Endodermal cell (in vitro differentiated cells): ENCODE results near the gene LYRM4. TPM values are rescaled to one million over a fixed set of nuclear protein-coding genes. Genes with fewer than 3 reads are reported as not detected.
A peak's percentile ranks its signal among the peaks of the same experiment; 100 is the strongest.

Experiments
- DNase-seq: peaks from one replicate; pipeline ENCODE4 v3.0.0-alpha.2; 2017
- H3K27ac ChIP-seq: 2 replicates; pipeline ENCODE4 v1.5.1; 2013; ENCODE audit warnings: mild to moderate bottlenecking, low read depth, low read length, moderate library complexity
- H3K27me3 ChIP-seq: 2 replicates; pipeline ENCODE4 v1.6.1; 2013; ENCODE audit warnings: mild to moderate bottlenecking, low read length, moderate library complexity; ENCODE audit not compliant: insufficient read depth, control insufficient read depth, poor library complexity, severe bottlenecking
- H3K36me3 ChIP-seq: 2 replicates; pipeline ENCODE4 v1.7.0; 2013; ENCODE audit warnings: mild to moderate bottlenecking, low read length, moderate library complexity; ENCODE audit not compliant: control insufficient read depth, insufficient read depth
- H3K4me1 ChIP-seq: one replicate; pipeline ENCODE4 v1.7.0; 2013; ENCODE audit warnings: low read length; ENCODE audit not compliant: control insufficient read depth, insufficient read depth
- H3K4me3 ChIP-seq: 2 replicates; pipeline ENCODE4 v1.5.1; 2013; ENCODE audit warnings: mild to moderate bottlenecking, low read length, moderate library complexity
- H3K9ac ChIP-seq: 2 replicates; pipeline ENCODE4 v1.6.1; 2013; ENCODE audit warnings: mild to moderate bottlenecking, low read length, moderate library complexity; ENCODE audit not compliant: poor library complexity, severe bottlenecking; ENCODE audit errors: extremely low read depth
- H3K9me3 ChIP-seq: 2 replicates; pipeline ENCODE4 v1.6.1; 2013; ENCODE audit warnings: mild to moderate bottlenecking, low read length, moderate library complexity; ENCODE audit not compliant: control insufficient read depth
- H3K27ac Mint-ChIP-seq: 2 replicates; pipeline ENCODE4 v1.8.0; 2020; ENCODE audit warnings: mixed read lengths
- H3K27me3 Mint-ChIP-seq: 2 replicates; pipeline ENCODE4 v1.8.0; 2021; ENCODE audit warnings: mild to moderate bottlenecking, mixed read lengths; ENCODE audit not compliant: insufficient read depth
- H3K36me3 Mint-ChIP-seq: 2 replicates; pipeline ENCODE4 v1.8.0; 2020; ENCODE audit warnings: low read depth, mixed read lengths
- H3K4me1 Mint-ChIP-seq: 2 replicates; pipeline ENCODE4 v1.8.0; 2020; ENCODE audit warnings: mixed read lengths
- H3K4me3 Mint-ChIP-seq: 2 replicates; pipeline ENCODE4 v1.8.0; 2020; ENCODE audit warnings: mild to moderate bottlenecking, moderate library complexity, mixed read lengths
- H3K9me3 Mint-ChIP-seq: 2 replicates; pipeline ENCODE4 v1.8.0; 2020; ENCODE audit warnings: mild to moderate bottlenecking, mixed read lengths
- CTCF ChIP-seq: fragments of 200-600 bp; sonication (generic); conservative IDR thresholded peaks from 2 replicates; pipeline ENCODE4 v1.5.0; 2021; ENCODE audit warnings: antibody characterized with exemption, mild to moderate bottlenecking
- WGBS, 2 experiments: methylation state at CpG; one replicate each; pipeline versions ENCODE4 v1.1.5 to v1.1.7; 2013; ENCODE audit warnings: missing lambda C conversion rate in 2 of 2, mixed read lengths in 1 of 2; ENCODE audit not compliant: insufficient coverage in 1 of 2, insufficient read length in 1 of 2; 5-methylcytosine and 5-hydroxymethylcytosine counted together
- total RNA-seq, 2 donors: library from RNA; stranded (reverse); fragmentation: NEBNext Ultra II Directional in 1 of 2; extraction: Animal tissue kit (Norgen Biotek cat#: 25700) in 1 of 2; gene quantifications; 2 replicates in 1 of 2; 3 replicates in 1 of 2; pipeline ENCODE4 v1.2.1, GENCODE V29; 2021

The LYRM4 gene
- total RNA-seq, 2 donors from 2014 or later = 32.1 to 44.3 TPM

- no peaks in the 10 kb centered on the region for H3K36me3 Mint-ChIP-seq
- no peak for TF ChIP-seq CTCF
- H3K4me3 Mint-ChIP-seq = no peak overlapping the region
- Histone ChIP-seq H3K36me3 (no peaks in the 10 kb centered on the region), H3K9ac (no peak overlapping the region), H3K27me3 (no peaks in the 10 kb centered on the region), H3K4me1 (no peaks in the 10 kb centered on the region), H3K4me3 (no peak overlapping the region), H3K9me3 (no peaks in the 10 kb centered on the region), H3K27ac (no peak overlapping the region)
- H3K27ac Mint-ChIP-seq = peak overlapping the region; percentile 10
- WGBS, 2 experiments = 55 to 58% methylated on average over 6 to 7 of the region's 7 CpGs
- peaks cover 9% of the 10 kb centered on the region for H3K4me1 Mint-ChIP-seq
- no peaks in the 10 kb centered on the region for H3K27me3 Mint-ChIP-seq
- H3K9me3 Mint-ChIP-seq = no peaks in the 10 kb centered on the region
- DNase-seq = peak; percentile 75
Measured at GRCh38 chr6:5132731-5133130, 128.0 kb downstream of the LYRM4 start.

- no peaks in the 10 kb centered on the region for H3K9me3 ChIP-seq
- no peak for TF ChIP-seq CTCF
- Mint-ChIP-seq H3K27ac (no peak overlapping the region), H3K4me1 (peaks cover 23% of the 10 kb centered on the region), H3K9me3 (no peaks in the 10 kb centered on the region), H3K36me3 (no peaks in the 10 kb centered on the region), H3K27me3 (no peaks in the 10 kb centered on the region), H3K4me3 (no peak overlapping the region)
- no peak for DNase-seq
- WGBS, 2 experiments = 82 to 92% methylated on average over 6 to 10 of the region's 10 CpGs
- peaks cover 6% of the 10 kb centered on the region for H3K4me1 ChIP-seq
- H3K9ac ChIP-seq = no peak overlapping the region
- no peak overlapping the region for H3K4me3 ChIP-seq
- H3K36me3 ChIP-seq = no peaks in the 10 kb centered on the region
- H3K27ac ChIP-seq = no peak overlapping the region
- no peaks in the 10 kb centered on the region for H3K27me3 ChIP-seq
Measured at GRCh38 chr6:5130135-5130866, 130.4 kb downstream of the LYRM4 start.

GRCh38 chr6:5128351-5128750 lies 132.4 kb downstream of the LYRM4 start:
- no peak for DNase-seq
- Histone ChIP-seq H3K4me1 (peaks cover 8% of the 10 kb centered on the region), H3K27me3 (no peaks in the 10 kb centered on the region), H3K27ac (no peak overlapping the region), H3K36me3 (no peaks in the 10 kb centered on the region), H3K4me3 (no peak overlapping the region), H3K9me3 (no peaks in the 10 kb centered on the region), H3K9ac (no peak overlapping the region)
- Mint-ChIP-seq H3K27ac (no peak overlapping the region), H3K4me3 (no peak overlapping the region), H3K4me1 (peaks cover 27% of the 10 kb centered on the region), H3K27me3 (no peaks in the 10 kb centered on the region), H3K36me3 (no peaks in the 10 kb centered on the region), H3K9me3 (no peaks in the 10 kb centered on the region)
- WGBS, 2 experiments = 92 to 100% methylated on average over 2 to 4 of the region's 4 CpGs
- no peak for TF ChIP-seq CTCF
